WI38 (cell line): ENCODE results near the gene SDK2.

Experiments
- H3K4me3 ChIP-seq: 2 replicates; pipeline ENCODE4 v1.5.1; 2011; ENCODE audit warnings: low read depth, mild to moderate bottlenecking, control low read depth, low read length
- CTCF ChIP-seq: IDR thresholded peaks from 2 replicates; pipeline ENCODE4 v1.5.1; 2012; ENCODE audit warnings: low read depth, mild to moderate bottlenecking, control low read depth, low read length

The SDK2 gene

DNA sequence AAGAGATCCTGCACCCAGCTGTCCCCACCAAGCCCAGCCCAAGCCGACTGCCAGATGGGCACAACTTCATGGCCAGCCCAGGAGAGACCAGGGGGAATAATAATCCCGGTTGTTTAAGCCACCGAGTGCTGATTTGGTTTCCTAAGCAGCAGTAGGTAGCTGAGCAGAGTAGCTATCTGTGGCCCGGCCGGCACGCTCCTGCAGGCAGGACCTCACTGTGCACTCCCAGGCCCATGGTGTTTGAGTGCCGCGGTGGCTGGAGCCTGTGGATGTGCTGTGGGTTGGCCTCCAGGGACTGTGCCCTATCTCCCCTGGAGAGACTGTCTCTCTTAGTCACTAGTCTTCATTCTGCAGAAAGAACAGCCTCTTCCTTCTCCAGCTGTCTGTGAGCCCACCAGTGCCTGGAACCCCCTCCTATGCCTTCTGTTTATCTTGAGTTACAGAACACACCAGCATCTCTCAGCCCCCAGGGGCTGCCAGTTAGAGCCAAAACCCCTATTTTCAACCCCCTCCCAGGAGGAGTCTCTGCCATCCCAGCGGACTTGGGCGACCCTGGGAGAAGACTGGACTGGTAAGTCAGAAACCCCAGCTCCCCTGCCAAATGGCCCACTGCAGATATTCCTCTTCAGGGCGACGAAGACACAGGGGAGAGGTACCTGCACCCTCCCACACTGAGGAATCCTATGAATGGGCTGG lies 152.0 kb downstream of the SDK2 start:
- no peak for TF ChIP-seq CTCF
- H3K4me3 ChIP-seq = no peak overlapping the region

DNA sequence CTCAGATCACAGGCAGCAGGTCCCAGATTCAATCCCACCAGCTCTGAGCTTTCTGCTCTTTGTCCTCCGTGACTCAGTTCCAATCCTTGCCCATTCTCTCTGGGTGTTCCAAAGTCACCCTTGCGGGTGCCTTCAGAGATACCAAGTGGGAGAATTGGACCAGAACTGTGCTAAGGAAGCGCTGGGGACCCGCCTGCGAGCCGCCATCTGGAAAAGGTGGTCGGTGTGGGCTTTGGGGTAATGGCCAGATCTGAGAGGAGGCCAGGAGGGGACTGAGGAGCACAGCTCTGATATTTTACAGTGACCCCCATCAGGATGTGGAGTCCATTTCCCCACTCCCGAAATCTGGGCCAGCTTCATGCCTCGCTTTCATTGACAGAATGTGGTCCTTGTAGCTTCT lies 152.6 kb downstream of the SDK2 start:
- no peak for TF ChIP-seq CTCF
- H3K4me3 ChIP-seq = no peak overlapping the region

DNA sequence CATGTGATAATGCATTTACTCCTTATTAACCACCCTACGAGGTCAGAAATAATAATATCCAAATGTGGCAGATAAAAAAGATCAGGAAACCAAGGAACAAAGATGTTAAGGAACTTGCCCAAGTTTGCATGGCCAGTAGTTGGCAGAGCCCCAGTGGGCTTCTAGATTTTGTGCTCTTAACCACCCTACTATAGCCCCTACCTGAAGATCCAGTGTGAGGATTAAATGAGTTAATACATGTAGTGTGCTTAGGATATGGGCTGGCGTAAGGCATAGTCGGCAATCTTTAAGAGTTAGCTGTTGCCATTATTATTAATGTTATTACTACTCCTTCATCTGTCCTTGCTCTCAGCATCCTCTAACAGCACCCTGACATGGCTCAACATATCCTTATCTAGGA lies 153.4 kb downstream of the SDK2 start:
- H3K4me3 ChIP-seq = no peak overlapping the region
- TF ChIP-seq CTCF = no peak

GRCh38 chr17:73489991-73490390 lies 154.3 kb downstream of the SDK2 start:
- H3K4me3 ChIP-seq = no peak overlapping the region
- no peak for TF ChIP-seq CTCF

GRCh38 chr17:73489333-73489732 lies 154.9 kb downstream of the SDK2 start:
- no peak overlapping the region for H3K4me3 ChIP-seq
- TF ChIP-seq CTCF = no peak

DNA sequence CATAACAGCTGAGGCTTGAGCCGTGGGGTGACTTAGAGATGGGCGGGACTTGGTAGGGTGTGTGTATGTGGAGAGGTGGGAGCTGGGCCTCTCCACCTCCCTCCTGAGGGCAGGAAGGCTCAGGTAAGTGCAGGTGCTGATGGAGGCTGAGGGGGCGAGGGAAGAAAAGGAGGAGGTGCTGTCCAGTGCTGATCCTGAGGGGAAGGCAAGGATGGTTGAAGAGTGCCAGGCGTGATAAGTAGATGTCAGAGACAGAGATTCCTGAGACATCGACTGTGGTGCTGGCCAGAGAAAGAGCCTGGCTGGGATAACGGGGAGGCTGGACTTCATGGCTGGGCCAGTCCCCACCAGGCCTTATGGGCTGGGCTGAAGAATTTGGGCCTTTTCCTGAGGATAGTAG lies 159.1 kb downstream of the SDK2 start:
- no peak overlapping the region for H3K4me3 ChIP-seq
- no peak for TF ChIP-seq CTCF

- H3K4me3 ChIP-seq = no peak overlapping the region
- TF ChIP-seq CTCF = no peak
Measured at GRCh38 chr17:73482894-73483293, 161.4 kb downstream of the SDK2 start.
